A549 (cell line): ENCODE measurements around the gene MRPL12.

Experiments used
- BHLHE40 ChIP-seq: IDR thresholded peaks from 2 replicates; pipeline ENCODE4 v1.6.1; 2012; ENCODE audit warnings: low read depth, low read length, inconsistent platforms
- TF ChIP-seq, protein P1 (sequence below): fragments of >200 bp; sonication (Bioruptor Twin); formaldehyde crosslinking; IDR thresholded peaks from 3 replicates; pipeline ENCODE4 v1.5.1; 2016

GRCh38 chr17:81722184-81723120, 19.3 kb downstream of the MRPL12 start:
- TF ChIP-seq, protein P1, sequence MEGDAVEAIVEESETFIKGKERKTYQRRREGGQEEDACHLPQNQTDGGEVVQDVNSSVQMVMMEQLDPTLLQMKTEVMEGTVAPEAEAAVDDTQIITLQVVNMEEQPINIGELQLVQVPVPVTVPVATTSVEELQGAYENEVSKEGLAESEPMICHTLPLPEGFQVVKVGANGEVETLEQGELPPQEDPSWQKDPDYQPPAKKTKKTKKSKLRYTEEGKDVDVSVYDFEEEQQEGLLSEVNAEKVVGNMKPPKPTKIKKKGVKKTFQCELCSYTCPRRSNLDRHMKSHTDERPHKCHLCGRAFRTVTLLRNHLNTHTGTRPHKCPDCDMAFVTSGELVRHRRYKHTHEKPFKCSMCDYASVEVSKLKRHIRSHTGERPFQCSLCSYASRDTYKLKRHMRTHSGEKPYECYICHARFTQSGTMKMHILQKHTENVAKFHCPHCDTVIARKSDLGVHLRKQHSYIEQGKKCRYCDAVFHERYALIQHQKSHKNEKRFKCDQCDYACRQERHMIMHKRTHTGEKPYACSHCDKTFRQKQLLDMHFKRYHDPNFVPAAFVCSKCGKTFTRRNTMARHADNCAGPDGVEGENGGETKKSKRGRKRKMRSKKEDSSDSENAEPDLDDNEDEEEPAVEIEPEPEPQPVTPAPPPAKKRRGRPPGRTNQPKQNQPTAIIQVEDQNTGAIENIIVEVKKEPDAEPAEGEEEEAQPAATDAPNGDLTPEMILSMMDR = no peak
- TF ChIP-seq BHLHE40 = no peak
